ENCODE measurements around the gene C16orf87.

DNA sequence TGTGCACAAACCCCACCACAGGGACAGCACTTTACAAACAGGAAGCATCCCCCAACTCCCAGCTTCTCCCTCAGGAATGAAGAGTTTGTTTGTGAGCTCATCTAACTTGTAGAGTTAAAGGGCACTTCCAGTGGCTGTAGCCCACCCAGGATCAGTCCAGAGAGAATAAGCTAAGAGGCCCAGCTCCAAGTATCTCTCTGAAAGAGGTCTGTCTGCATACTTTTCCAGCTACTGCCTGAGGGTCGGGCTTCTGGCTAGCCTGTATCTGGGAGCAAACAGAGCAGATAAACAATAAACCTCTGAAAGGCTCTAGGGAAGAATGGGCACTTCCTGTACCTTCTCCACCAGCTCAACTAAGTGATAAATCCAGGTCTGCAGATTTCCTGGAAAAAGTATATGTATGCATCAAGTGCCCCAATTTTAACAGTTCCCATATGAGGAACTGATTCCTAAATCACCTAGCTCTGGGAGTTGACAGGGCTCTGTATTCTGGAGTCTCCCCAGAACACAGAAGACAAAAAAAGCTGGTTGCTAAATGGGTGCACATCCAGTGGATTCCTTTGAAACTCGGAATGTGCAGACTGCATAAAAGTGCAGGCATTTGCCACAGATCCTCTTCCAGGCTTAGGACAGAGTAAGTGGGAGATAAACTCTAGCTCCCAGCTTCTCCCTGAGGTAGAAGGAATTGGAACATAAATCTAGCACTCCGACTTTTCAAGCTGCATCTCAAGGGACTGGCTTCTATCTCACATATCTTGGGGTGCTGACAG lies 45.7 kb downstream of the C16orf87 start:
- TF ChIP-seq POLR2A (IDR thresholded peaks at IDR 0.05) (no peak), CTCF (IDR thresholded peaks at IDR 0.05) (no peak)

Data from body of pancreas (tissue), 4 donors.